Liver (tissue), 3 donors: ENCODE data around the gene IL11.

Experiments used
- ATF3 ChIP-seq: IDR thresholded peaks from 2 replicates; pipeline ENCODE4 v1.6.1; 2016; ENCODE audit warnings: antibody characterized with exemption
- CTCF ChIP-seq: fragments of 150-350 bp; IDR thresholded peaks from 2 replicates; pipeline ENCODE4 v1.5.1; 2017; ENCODE audit warnings: improper control_type of control experiment, low read depth, low read length; ENCODE audit not compliant: missing input control
- FOXA1 ChIP-seq: IDR thresholded peaks from 2 replicates; pipeline ENCODE4 v1.6.1; 2016; ENCODE audit warnings: antibody characterized with exemption
- GABPA ChIP-seq, 2 donors: IDR thresholded peaks in 1 of 2; conservative IDR thresholded peaks in 1 of 2; 2 replicates each; pipeline ENCODE4 v1.6.1; 2016; ENCODE audit warnings: antibody characterized with exemption in 2 of 2, mild to moderate bottlenecking in 1 of 2, moderate library complexity in 1 of 2
- HNF4A ChIP-seq, 2 donors: conservative IDR thresholded peaks; 2 replicates each; pipeline ENCODE4 v1.6.1; 2016; ENCODE audit warnings: antibody characterized with exemption in 2 of 2, mild to moderate bottlenecking in 2 of 2
- JUND ChIP-seq, 2 donors: IDR thresholded peaks; 2 replicates each; pipeline ENCODE4 v1.6.1; 2016; ENCODE audit warnings: antibody characterized with exemption in 2 of 2
- MAX ChIP-seq: IDR thresholded peaks from 2 replicates; pipeline ENCODE4 v1.6.1; 2016; ENCODE audit warnings: antibody characterized with exemption
- NR2F2 ChIP-seq: IDR thresholded peaks from 2 replicates; pipeline ENCODE4 v1.6.1; 2016; ENCODE audit warnings: antibody characterized with exemption
- RAD21 ChIP-seq, 2 donors: IDR thresholded peaks; 2 replicates each; pipeline ENCODE4 v1.6.1; 2016; ENCODE audit warnings: antibody characterized with exemption in 2 of 2, mild to moderate bottlenecking in 2 of 2
- REST ChIP-seq: IDR thresholded peaks from 2 replicates; pipeline ENCODE4 v1.6.1; 2016; ENCODE audit warnings: antibody characterized with exemption, mild to moderate bottlenecking
- RXRA ChIP-seq, 2 donors: IDR thresholded peaks; 2 replicates each; pipeline ENCODE4 v1.6.1; 2017 to 2018; ENCODE audit warnings: antibody characterized with exemption in 2 of 2, mild to moderate bottlenecking in 1 of 2
- donor health status: healthy.
- donor health status: healthy.

- no peak for TF ChIP-seq CTCF
- TF ChIP-seq MAX, result no peak
- no peak for TF ChIP-seq REST
- TF ChIP-seq HNF4A (conservative IDR thresholded peaks at IDR 0.05), result no peak
- TF ChIP-seq ATF3, result no peak
- TF ChIP-seq RXRA (IDR thresholded peaks at IDR 0.05), result no peak
- no peak for TF ChIP-seq FOXA1
- TF ChIP-seq GABPA (IDR thresholded peaks at IDR 0.05 in 1 of 2, conservative IDR thresholded peaks at IDR 0.05 in 1 of 2), result no peak
- TF ChIP-seq JUND (IDR thresholded peaks at IDR 0.05), result no peak
- no peak for TF ChIP-seq NR2F2
- no peak for TF ChIP-seq RAD21 (IDR thresholded peaks at IDR 0.05)
Measured at GRCh38 chr19:55362174-55362989, 7.9 kb downstream of the IL11 start.
